ENCODE data around the gene SRRM3.
"Not testable (repeated sequence)": the region's sequence is repeated elsewhere in the genome, so short reads cannot be mapped to it uniquely, and the experiment has no call there.

Gene SRRM3

DNA sequence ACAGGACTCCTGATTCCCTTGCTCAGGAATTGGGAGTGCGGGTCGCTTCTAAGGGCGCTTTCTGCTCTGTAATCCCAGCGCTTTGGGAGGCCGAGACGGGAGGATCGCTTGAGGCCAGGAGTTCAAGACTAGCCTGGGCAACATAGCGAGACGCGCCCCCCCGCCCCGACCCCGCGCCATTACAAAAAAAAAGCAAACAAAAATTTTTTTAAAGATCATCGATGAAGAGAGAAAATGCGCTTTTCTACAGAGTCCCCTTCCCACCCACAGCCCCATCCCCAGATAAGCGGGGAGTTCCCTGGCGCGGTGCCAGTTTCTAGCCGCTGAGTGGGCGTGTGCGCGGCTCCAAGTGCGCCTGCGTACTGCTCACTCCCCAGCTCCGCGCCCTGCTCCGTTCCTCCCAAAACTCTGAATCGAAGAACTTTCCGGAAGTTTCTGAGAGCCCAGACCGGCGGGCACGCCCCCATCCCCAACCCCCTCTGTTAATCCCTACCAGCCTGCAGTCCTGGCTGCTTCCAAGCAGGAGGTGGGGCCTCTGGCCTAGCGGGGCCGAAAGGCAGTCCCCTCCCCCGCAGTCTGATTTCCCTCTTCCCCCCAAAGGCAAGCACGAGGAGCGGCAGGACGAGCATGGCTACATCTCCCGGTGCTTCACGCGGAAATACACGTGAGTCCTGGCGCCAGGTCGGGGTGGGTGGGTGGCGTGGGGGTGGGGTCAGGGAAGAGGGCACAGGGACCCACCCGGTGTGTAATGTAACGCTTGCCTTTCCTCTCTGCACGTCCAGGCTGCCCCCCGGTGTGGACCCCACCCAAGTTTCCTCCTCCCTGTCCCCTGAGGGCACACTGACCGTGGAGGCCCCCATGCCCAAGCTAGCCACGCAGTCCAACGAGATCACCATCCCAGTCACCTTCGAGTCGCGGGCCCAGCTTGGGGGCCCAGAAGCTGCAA, 101.8 kb downstream of the SRRM3 start:
- no peaks in the 10 kb centered on the region for H3K27me3 ChIP-seq (ENCODE audit: low read depth)
- peak; percentile 97 to 98 for DNase-seq (ENCODE audit: low spot score in 2 of 2)
- H3K9me3 ChIP-seq = no peaks in the 10 kb centered on the region
- peaks cover 12% of the 10 kb centered on the region for H3K36me3 ChIP-seq (replicated peaks)
- H3K4me3 ChIP-seq = peak overlapping the region; percentile 69
- H3K4me1 ChIP-seq = peaks cover 13% of the 10 kb centered on the region
- in situ Hi-C loops (cut with MboI; ENCODE audit: low sequenced_read_pairs) = no loop called here

DNA sequence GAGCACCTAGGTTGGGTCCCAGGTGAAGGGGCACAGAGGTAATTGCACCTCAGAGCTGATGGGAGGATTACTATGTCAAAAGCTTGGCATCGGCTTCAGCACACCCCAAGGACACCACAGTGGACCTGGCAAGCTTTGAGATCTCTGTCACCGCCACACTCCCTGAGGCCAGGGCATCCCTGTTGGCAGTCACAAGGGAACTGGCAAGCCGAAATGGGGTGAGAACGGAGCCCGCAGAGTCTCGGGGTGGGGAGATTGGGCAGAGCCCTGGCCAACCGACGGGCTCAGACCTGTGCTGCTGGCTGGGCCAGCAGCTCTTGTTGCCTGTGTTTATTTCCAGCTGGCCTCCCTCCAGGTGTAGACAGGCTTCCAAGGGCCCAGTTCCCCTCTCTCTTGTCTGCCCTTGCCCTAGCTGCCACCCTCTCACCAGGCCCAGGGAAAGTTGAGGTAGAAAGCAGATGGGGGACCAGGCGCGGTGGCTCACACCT, 103.2 kb downstream of the SRRM3 start:
- in situ Hi-C loops (cut with MboI; ENCODE audit: low sequenced_read_pairs) = no loop called here
- no peak for DNase-seq (ENCODE audit: low spot score in 2 of 2)
- Histone ChIP-seq H3K4me3 (no peak overlapping the region), H3K27me3 (ENCODE audit: low read depth) (no peaks in the 10 kb centered on the region), H3K36me3 (replicated peaks) (peaks cover 12% of the 10 kb centered on the region), H3K9me3 (no peaks in the 10 kb centered on the region), H3K4me1 (peaks cover 13% of the 10 kb centered on the region)

DNA sequence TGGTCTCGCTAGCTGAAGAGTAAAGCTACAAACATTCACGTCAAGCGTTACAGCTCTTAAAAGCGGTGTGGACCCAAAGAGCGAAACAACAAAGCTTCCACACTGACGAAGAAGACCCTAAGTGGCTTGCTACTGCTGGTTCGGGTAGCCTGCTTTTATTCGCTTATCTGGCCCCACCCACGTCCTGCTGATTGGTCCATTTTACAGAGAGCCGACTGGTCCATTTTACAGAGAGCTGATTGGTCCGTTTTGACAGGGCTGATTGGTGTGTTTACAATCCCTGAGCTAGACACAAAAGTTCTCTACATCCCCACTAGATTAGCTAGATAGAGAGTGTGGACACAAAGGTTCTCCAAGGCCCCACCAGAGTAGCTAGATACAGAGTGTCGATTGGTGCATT, 107.2 kb downstream of the SRRM3 start:
- H3K9me3 ChIP-seq; in situ Hi-C loops (cut with MboI; ENCODE audit: low sequenced_read_pairs); H3K27me3 ChIP-seq (ENCODE audit: low read depth); H3K4me1 ChIP-seq; H3K4me3 ChIP-seq: not testable (repeated sequence)
- H3K36me3 ChIP-seq (replicated peaks) = peaks cover 11% of the 10 kb centered on the region
- DNase-seq (ENCODE audit: low spot score in 2 of 2) = peak in 1 of 2 experiments; percentile 33

DNA sequence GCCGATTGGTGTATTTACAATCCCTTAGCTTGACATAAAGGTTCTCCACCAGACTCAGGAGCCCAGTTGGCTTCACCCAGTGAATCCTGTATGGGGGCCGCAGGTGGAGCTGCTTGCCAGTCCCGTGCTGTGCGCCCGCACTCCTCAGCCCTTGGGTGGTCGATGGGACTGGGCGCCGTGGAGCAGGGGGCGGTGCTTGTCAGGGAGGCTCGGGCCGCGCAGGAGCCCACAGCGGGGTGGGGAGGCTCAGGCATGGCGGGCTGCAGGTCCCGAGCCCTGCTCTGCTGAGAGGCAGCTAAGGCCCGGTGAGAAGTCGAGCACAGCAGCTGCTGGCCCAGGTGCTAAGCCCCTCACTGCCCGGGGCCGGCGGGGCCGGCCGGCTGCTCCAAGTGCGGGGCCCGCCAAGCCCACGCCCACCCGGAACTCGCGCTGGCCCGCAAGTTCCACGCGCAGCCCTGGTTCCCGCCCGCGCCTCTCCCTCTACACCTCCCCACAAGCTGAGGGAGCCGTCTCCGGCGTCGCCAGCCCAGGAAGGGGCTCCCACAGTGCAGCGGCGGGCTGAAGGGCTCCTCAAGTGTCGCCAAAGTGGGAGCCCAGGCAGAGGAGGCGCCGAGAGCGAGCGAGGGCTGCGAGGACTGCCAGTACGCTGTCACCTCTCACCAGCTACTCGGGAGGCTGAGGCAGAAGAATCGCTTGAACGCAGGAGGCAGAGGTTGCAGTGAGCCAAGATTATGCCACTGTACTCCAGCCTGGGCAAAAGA, 107.8 kb downstream of the SRRM3 start:
- not testable (repeated sequence) for H3K4me1 ChIP-seq; H3K4me3 ChIP-seq; H3K36me3 ChIP-seq (replicated peaks); DNase-seq (ENCODE audit: low spot score in 2 of 2); H3K27me3 ChIP-seq (ENCODE audit: low read depth); H3K9me3 ChIP-seq
- in situ Hi-C loops (cut with MboI; ENCODE audit: low sequenced_read_pairs) = loop anchor here (5.0 kb wide), 1 partner anchor 132 kb away; no protein-coding TSS in a partner anchor

DNA sequence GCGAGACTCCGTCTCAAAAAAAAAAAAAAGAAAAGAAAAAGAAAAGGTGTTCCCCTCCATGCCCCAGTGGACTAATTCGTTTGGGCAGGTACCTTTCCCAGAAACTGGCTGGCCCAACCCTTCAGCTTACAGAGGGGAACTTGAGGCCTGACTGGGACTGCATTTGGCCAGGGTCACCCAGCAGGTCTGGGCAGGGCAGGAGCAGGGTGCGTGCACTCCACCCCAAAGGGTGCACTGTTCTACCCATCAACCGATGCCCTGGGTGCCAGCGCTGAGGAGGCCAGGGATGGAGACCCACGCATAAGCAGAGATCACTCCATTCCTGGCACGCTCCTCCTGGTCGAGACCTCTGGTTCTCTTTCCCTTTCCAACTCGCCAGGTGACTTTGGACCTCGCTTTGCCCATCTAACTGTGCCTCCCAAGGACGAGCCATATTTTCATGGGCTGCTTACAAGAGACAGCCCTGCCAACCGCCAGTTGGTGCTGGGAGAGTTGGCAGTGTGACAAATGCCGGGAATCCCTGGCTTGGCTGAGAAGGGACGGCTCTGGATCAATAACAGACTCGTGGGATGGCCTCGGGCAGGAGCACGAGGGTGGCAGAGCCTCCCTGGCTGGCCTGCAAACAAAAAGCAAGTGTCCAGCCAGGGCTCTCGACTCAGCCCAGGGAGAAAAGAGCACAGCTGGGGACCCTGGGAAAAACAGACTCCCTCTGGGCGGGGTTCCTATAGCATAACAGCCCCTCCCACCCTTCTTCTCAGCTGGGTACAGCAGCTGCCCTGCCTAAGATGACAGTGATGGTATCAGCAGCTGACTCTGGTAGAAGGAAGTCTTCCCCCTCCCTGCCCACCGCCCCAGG, 108.6 kb downstream of the SRRM3 start:
- H3K4me3 ChIP-seq = no peak overlapping the region
- DNase-seq (ENCODE audit: low spot score in 2 of 2) = peak in 1 of 2 experiments; percentile 32
- no peaks in the 10 kb centered on the region for H3K4me1 ChIP-seq
- in situ Hi-C loops (cut with MboI; ENCODE audit: low sequenced_read_pairs) = loop anchor here (5.0 kb wide), 1 partner anchor 133 kb away; no protein-coding TSS in a partner anchor
- no peaks in the 10 kb centered on the region for H3K27me3 ChIP-seq (ENCODE audit: low read depth)
- no peaks in the 10 kb centered on the region for H3K9me3 ChIP-seq
- H3K36me3 ChIP-seq (replicated peaks) = no peaks in the 10 kb centered on the region

DNA sequence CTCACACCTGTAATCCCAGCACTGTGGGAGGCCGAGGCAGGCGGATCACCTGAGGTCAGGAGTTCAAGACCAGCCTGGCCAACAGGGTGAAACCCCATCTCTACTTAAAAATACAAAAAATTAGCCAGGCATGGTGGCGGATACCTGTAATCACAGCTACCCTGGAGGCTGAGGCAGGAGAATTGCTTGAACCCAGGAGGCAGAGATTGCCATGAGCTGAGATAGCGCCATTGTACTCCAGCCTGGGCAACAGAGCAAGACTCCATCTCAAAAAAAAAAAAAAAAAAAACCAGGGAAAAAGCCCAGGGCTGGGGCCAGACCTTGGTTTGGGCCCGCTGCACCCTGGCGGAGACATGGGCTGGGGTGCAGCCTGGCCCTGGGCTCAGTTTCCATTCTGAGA, 110.1 kb downstream of the SRRM3 start:
- in situ Hi-C loops (cut with MboI; ENCODE audit: low sequenced_read_pairs) = loop anchor here (5.0 kb wide), 1 partner anchor 135 kb away; no protein-coding TSS in a partner anchor
- not testable (repeated sequence) for H3K4me3 ChIP-seq; DNase-seq (ENCODE audit: low spot score in 2 of 2); H3K36me3 ChIP-seq (replicated peaks); H3K9me3 ChIP-seq; H3K4me1 ChIP-seq; H3K27me3 ChIP-seq (ENCODE audit: low read depth)

DNA sequence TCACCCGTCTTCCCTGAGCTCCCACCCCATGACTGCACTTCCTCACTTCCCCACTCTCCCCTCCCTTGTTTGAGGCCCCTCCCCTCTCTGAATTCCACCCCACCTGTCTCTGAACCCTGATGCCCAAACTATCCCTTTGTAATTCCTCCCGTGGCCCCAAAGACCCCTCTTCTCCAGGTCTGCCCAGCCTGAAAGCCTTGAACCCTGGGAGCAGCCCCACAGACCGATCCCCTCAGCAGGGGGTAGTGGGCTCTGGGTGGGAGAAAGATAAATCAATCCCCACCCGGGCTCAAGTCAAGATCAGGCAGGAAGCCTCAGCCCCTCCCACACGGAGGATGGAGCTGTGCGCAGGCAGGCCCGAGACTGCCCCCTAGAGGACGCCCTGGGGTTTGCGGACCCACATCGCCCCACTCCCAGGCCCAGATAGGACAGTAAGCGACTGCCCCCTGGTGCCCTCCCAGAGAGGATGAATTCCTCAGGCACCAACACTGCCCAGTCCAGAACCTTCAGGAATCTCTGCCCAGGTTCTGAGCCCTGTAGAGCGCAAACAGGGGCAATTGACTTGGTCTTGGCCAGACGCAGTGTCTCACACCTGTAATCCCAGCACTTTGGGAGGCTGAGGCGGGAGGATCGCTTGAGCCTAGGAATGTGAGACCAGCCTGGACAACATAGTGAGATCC, 112.5 kb downstream of the SRRM3 start:
- H3K4me3 ChIP-seq = 0 out of 2 replicates have a peak overlapping the region, but pooled peaks have one; percentile 5
- in situ Hi-C loops (cut with MboI; ENCODE audit: low sequenced_read_pairs) = loop anchor here (5.0 kb wide), 1 partner anchor 137 kb away; no protein-coding TSS in a partner anchor

DNA sequence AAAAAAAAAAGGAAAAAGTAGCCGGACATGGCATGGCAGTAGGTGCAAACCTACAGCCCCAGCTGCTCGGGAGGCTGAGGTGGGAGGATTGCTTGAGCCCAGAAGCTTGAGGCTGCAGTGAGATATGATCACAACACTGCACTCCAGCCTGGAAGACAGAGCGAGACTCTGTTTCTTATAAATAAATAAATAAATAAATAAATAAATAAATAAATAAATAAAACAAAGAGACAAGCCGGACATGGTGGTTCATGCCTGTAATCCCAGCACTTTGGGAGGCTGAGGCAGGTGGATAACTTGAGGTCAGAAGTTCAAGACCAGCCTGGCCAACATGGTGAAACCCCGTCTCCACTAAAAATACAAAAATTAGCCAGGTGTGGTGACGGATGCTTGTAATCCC, 113.0 kb downstream of the SRRM3 start:
- not testable (repeated sequence) for H3K27me3 ChIP-seq (ENCODE audit: low read depth); H3K4me3 ChIP-seq; H3K9me3 ChIP-seq; DNase-seq (ENCODE audit: low spot score in 2 of 2); H3K36me3 ChIP-seq (replicated peaks)
- in situ Hi-C loops (cut with MboI; ENCODE audit: low sequenced_read_pairs) = loop anchor here (5.0 kb wide), 1 partner anchor 137 kb away; no protein-coding TSS in a partner anchor
- H3K4me1 ChIP-seq = peaks cover 12% of the 10 kb centered on the region

More for the DNA sequence above, 112.5 kb downstream of the SRRM3 start:
- Histone ChIP-seq H3K27me3 (ENCODE audit: low read depth) (no peaks in the 10 kb centered on the region), H3K36me3 (replicated peaks) (no peaks in the 10 kb centered on the region), H3K9me3 (no peaks in the 10 kb centered on the region), H3K4me1 (peaks cover 8% of the 10 kb centered on the region)
- DNase-seq (ENCODE audit: low spot score in 2 of 2) = peak; percentile 86 to 99

DNA sequence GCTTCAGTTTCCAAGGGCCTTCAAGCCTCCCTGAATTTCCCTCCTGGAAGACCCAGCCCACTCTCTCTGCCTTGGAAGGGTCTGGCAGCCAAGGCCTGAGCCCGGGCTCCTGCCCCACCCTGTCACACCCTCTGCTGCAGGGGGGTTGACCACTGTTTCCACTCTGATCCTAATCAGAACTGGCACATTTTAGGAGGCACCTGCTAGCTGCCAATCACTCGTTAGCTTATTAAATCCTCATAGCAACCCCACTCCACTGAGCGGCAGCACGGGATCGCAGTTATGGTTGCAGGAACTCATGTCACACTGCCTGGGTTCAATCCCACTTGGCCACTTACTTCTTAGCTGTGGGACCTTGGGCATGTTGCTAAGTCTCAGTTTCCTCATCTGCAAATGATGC, 113.7 kb downstream of the SRRM3 start:
- Histone ChIP-seq H3K4me1 (peaks cover 12% of the 10 kb centered on the region), H3K36me3 (replicated peaks) (no peaks in the 10 kb centered on the region), H3K27me3 (ENCODE audit: low read depth) (no peaks in the 10 kb centered on the region), H3K9me3 (no peaks in the 10 kb centered on the region), H3K4me3 (no peak overlapping the region)
- in situ Hi-C loops (cut with MboI; ENCODE audit: low sequenced_read_pairs) = no loop called here
- DNase-seq (ENCODE audit: low spot score in 2 of 2) = no peak

DNA sequence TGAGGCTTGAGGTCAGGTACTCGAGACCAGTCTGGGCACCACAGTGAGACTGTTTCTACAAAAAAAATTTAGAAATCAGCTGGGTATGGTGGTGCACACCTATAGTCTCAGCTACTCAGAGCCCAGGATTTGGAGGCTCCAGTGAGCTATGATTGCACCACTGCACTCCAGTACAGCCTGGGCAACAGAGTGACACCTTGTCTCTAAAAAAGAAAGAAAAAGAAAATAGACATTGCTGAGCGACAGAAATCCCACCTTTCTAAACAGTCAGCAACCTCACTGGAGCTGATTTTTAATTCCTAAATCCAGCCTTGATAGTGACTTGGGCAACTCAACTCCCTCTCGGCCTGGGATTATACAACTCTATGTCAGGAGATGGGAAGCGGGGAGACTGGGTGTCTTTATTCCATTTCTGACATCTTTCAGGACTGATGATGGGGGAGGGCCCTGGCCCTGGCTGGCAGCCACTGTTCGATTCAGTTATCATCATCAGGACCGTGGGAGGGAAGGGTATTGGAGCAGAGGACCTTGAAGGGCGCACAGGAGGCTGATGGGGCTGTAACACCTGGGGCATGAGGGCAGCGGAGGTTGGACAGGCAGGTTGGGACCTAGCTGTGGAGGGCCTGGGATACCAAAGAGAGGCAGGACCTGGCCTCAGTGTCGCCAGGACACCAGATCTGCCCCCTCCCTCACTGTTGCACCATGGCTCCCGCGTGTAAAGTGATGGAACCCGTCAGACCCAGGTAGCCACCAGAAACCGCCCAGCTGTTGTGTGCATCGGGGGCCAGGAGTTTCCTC, 115.5 kb downstream of the SRRM3 start:
- DNase-seq (ENCODE audit: low spot score in 2 of 2) = no peak
- in situ Hi-C loops (cut with MboI; ENCODE audit: low sequenced_read_pairs) = no loop called here
- Histone ChIP-seq H3K9me3 (no peaks in the 10 kb centered on the region), H3K4me1 (peaks cover 12% of the 10 kb centered on the region), H3K36me3 (replicated peaks) (no peaks in the 10 kb centered on the region), H3K27me3 (ENCODE audit: low read depth) (no peaks in the 10 kb centered on the region), H3K4me3 (peak overlapping the region; percentile 53)

DNA sequence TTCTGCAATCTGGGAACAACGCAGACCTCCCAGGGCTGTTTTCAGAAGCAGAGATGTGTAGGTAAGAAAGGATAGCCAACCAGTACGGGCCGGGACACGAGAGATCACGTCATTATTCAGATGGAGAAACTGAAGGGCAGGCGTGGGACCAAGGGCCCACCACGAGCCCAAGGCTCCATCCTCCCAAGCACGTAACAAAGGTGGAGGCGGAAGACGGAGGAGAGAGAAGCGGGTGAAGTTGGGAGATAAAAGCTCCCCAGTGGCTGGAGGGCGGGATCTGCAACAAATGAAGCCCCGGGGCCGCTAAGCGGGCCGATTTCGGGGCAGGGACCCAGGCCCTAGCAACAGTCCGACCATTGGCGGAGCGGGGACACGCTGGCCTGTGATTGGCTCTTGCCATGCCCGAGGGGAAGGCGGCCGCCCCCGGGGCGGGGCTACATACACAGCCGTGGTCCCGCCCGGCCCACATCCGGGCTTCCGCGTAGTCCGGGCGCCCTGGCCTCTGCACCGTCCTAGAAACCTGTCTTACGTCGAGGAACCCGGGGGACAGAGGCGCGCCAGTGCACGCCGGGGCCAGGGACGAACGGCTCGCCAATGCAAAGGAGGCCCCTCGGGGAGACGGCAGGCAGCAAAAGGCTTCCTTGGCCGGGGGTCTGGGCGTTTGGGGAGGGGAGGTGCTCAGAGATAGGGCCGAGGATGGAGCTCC, 116.2 kb downstream of the SRRM3 start:
- Histone ChIP-seq H3K9me3 (no peaks in the 10 kb centered on the region), H3K27me3 (ENCODE audit: low read depth) (no peaks in the 10 kb centered on the region), H3K4me1 (peaks cover 12% of the 10 kb centered on the region), H3K36me3 (replicated peaks) (no peaks in the 10 kb centered on the region), H3K4me3 (peak overlapping the region; percentile 53)
- in situ Hi-C loops (cut with MboI; ENCODE audit: low sequenced_read_pairs) = no loop called here
- peak; percentile 95 to 98 for DNase-seq (ENCODE audit: low spot score in 2 of 2)
